LNCaP clone FGC (cell line): Measurements from ENCODE around the gene CHCHD6.

ENCODE experiments used
- DNase-seq: peaks from one replicate; pipeline ENCODE4 v3.0.0-alpha.2; 2011; ENCODE audit warnings: low read depth
- H3K4me3 ChIP-seq: 2 replicates; pipeline ENCODE4 v1.5.1; 2011; ENCODE audit warnings: mild to moderate bottlenecking, low read depth, low read length, control low read depth
- TF ChIP-seq, protein P1 (sequence below): IDR thresholded peaks from 2 replicates; pipeline ENCODE4 v1.5.1; 2012; ENCODE audit warnings: mild to moderate bottlenecking; ENCODE audit not compliant: control insufficient read depth, insufficient read depth; ENCODE audit errors: extremely low read depth

CHCHD6 gene

DNA sequence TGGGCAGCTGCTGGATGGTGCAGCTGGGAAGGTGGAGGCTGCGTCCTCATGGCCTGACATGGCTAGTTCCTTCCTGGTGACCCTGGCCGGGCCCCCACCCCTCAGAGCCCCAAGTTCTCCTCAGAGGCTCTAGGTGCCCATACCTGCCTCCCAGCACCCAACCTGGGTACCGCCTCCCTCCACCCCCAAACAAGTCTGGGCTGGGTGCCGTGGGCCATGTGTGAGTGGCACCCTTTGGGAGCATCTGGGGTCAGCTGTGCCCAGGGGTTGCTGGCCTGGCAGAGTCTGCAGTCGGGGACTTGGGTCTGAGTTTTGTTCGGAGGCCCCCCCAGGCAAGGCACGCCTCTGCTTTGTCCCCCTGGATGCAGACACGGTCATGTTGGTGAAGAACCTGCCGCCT, 289.4 kb downstream of the CHCHD6 start:
- no peak overlapping the region for H3K4me3 ChIP-seq
- TF ChIP-seq, protein P1, sequence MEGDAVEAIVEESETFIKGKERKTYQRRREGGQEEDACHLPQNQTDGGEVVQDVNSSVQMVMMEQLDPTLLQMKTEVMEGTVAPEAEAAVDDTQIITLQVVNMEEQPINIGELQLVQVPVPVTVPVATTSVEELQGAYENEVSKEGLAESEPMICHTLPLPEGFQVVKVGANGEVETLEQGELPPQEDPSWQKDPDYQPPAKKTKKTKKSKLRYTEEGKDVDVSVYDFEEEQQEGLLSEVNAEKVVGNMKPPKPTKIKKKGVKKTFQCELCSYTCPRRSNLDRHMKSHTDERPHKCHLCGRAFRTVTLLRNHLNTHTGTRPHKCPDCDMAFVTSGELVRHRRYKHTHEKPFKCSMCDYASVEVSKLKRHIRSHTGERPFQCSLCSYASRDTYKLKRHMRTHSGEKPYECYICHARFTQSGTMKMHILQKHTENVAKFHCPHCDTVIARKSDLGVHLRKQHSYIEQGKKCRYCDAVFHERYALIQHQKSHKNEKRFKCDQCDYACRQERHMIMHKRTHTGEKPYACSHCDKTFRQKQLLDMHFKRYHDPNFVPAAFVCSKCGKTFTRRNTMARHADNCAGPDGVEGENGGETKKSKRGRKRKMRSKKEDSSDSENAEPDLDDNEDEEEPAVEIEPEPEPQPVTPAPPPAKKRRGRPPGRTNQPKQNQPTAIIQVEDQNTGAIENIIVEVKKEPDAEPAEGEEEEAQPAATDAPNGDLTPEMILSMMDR: no peak
- no peak for DNase-seq

DNA sequence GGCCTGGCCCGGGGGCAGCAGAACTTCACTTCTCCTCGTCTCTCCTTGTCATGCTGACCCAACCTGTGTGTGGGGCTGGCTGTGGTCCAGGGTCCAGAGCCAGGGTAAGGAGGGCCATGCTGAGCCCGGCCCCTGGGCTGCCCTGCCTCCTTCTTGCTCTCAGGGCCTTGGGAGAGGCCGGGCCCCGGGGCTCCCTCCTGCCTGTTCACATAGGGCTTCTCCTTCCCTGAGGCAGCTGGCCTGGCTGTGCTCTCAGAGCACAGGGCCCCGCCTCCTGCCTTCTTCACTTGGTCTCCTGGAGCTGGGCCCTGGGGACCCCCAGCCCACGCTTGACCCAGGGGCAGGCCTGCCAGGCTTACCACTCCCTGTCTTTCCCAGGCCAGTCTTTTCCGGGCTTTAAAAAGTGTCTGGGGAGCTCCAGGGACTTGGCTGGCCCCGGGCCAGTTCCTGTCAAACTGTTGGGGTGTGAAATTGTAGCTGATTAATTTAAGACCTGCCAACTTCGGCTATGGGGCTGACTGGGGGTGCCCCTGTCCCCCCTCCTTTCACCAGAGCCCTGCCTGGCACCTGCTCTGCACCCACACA, 290.7 kb downstream of the CHCHD6 start:
- DNase-seq: no peak
- TF ChIP-seq, protein P1: no peak
- H3K4me3 ChIP-seq: no peak overlapping the region

DNA sequence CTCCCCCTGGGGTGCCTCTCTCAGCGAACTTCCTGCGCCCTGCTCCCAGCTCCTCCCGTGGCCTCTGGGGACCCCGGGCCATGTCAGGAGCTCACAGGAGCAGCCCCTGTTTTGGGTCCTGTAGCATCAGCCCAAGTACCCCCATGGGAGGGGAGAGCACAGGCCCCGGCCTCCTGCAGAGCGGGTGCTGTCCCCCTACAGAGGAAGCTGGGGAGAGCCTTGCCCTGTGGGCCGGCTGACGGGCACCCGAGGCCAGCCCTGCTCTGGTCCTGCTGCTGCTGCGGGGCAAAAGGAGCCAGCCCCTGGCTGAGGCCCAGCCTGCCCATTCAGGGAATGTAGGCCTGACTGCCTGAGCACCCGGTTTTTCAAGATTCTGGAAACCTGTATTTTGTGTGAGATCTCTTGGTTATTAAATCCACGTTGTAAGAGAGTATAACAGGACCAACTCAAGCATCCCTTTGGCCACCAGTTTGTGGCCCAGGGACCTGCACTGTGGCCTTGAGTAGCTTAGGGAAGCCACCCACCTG, 291.3 kb downstream of the CHCHD6 start:
- TF ChIP-seq, protein P1: no peak
- no peak overlapping the region for H3K4me3 ChIP-seq
- peak; percentile 48 for DNase-seq

DNA sequence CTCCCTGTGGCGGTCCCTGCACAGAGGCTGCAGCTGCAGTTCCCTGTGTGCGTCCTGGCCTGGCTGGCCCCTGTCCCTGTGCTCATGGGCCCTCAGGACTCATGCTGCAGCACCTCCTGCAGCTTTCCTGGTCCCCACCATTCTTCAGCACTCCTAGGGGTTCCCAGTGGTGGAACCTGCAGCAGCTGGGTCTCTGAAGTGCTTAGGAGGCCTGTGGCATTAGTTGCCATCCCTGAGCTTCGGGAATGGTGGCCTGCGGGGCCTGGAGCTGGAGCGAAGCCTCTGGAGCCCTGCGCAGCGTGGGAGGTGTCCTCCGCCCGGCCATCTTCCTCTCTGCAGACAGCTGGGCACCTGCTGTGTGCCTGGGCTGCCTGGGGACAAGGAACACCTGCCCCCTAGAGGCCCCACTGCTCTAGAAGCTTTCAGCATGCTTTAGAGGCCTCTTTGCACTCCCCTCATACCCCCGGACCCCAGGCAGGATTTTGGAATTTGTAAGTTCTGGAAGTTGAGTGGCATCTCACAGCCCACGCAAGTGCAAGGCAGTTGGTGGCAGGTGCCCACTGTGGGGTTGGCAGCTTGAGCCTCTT, 292.0 kb downstream of the CHCHD6 start:
- H3K4me3 ChIP-seq: no peak overlapping the region
- DNase-seq: no peak
- TF ChIP-seq, protein P1: 0 out of 2 replicates have a peak, but pooled peaks have one; percentile 17

DNA sequence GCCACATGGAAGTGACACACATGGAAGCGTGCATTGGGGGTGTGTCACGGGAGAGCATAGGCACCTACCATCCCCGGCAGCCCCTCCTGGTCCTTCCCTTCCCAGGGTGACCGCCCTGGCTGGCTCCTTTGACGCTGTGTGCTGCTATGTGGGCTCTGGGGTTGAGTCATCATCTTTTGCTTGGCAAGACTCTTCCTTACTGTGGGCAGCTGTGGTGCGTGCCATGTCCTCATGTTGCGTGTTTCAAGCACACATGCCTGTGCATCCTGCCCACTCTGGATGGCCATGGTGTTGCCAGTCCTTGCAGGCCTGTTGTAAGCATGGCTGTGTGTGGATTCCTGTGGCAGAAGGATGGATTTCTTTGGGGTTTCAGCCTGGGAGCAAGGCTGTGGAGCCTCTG, 292.9 kb downstream of the CHCHD6 start:
- TF ChIP-seq, protein P1: no peak
- no peak for DNase-seq
- H3K4me3 ChIP-seq: no peak overlapping the region

DNA sequence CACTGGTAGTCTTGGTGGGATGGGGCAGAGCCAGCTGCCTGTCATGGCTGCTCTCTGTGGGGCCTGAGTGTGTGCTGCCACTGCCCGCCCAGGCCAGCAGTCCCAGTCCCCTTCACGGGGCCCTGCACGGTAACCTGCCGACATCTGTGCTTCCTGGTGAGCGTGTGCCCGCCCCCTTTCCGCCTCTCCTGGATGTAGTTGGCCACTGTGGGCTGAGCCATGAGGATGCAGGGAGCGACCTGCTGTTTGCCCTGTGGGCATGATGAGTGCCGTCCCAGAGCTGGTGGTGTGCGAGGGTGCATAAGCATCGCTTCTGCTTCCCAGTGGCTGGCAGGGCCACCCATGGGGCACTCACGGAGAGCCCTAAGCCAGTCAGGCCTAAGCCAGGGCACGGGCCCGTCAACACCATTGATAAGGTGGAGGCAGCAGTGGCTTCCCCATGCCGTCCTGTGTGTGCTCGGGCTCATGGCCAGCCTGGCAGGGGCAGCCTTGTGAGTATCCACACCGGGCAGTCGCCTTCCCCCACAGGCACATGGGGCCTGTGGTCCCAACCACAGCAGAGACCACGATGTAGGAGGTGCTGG, 293.5 kb downstream of the CHCHD6 start:
- TF ChIP-seq, protein P1: no peak
- DNase-seq: no peak
- H3K4me3 ChIP-seq: no peak overlapping the region
